ENCODE data around the gene PRRC1.
"Not testable (repeated sequence)": the region's sequence is repeated elsewhere in the genome, so short reads cannot be mapped to it uniquely, and the experiment has no call there.

The PRRC1 gene

DNA sequence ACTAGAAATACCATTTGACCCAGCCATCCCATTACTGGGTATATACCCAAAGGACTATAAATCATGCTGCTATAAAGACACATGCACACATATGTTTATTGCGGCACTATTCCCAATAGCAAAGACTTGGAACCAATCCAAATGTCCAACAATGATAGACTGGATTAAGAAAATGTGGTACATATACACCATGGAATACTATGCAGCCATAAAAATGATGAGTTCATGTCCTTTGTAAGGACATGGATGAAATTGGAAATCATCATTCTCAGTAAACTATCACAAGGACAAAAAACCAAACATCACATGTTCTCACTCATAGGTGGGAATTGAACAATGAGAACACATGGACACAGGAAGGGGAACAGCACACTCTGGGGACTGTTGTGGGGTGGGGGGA lies 27.8 kb downstream of the PRRC1 start:
- DNase-seq (ENCODE audit: low read depth), result not testable (repeated sequence)

DNA sequence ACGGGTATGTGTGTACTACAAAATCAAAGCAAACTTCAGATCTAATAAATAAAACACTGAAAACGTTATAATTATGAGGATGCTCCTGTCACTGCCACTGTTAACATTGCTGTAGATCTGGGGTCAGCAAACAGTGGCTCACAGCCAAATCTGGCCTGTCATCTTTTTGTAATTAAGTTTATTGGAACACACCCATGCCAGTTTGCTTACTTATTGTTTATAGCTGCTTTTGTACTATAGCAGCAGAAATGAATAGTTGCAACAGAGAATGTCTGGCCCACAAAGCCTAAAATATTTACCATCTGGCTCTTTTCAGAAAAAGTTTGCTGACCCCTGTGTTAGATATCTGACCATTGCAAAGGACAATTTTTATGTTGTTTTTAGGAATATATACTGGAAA lies 32.1 kb downstream of the PRRC1 start:
- DNase-seq (ENCODE audit: low read depth), result no peak

DNA sequence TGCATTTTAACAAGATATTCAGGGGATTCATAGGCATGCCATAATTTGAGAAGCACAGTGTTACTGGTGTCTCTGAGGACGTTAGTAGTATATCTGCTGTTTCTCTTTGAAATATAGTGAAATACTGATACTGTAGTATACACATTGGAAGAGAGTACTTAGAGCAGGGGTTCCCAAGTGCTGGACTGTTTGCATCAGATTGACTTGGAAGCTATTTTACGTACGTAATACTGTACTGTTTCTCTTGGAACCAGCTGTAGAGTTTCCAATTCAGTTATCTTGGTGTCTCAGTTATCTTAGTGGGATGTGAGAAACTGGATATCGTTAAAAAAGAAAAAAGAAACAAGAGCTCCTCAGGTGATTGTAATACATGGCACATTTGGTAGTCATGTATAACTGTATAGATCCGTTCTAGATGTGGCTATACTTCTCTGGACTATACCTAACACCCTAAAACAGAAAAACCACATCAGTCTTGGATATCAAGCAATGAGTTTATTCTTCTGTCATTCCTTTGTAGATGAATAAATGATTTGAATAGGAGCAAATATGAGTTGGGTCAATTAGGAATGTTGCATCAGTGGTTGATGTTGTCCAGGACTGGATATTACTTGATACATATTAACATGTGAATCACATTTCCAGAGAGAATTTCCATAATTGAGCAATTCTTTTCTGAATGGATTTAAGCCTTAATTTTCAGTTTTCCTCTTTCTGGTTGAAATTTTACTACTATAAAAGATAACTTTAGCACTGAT lies 33.4 kb downstream of the PRRC1 start:
- no peak for DNase-seq (ENCODE audit: low read depth)

DNA sequence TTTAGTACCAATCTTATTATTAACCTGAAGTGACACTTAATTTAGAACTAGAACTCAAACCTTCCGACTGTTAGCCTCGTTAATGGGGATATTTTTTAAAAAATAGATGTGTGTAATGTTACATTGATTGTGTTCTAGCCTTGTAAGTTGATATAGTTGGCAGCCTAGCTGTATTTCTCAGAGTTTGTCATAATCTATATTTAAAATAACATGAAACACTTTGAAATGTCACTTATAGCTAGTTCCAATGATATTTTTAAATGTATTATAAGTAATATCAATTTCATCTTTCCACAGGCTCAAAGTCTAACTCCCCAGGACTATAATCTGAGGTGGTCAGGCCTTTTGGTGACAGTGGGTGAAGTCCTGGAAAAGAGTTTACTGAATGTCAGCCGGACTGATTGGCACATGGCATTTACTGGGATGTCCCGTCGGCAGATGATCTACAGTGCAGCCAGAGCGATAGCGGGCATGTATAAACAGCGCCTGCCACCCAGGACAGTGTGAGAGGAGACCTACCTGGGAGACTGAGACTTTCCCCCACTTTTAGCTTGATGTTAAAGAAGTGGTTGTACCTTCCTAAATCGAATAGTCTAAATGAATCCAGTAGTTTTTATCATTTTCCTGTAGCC lies 34.1 kb downstream of the PRRC1 start:
- DNase-seq (ENCODE audit: low read depth), result no peak

DNA sequence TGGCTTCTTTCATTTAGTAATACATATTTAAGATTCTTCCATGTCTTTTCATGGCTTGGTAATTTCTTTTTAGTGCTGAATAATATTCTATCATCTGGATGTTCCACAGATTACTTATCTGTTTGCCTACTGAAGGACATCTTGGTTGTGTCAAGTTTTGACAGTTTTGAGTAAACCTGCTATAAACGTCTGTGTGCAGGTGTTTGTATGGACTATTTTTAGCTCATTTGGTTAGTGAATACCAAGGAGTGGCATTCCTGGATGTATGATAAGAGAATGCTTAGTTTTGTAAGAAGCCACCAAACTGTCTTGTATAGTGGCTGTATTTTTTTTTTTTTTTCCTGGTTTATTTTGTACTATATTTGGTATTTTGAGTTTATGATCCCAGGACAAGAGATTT lies 38.4 kb downstream of the PRRC1 start:
- DNase-seq (ENCODE audit: low read depth), result no peak

- DNase-seq (ENCODE audit: low read depth), result no peak
Observed at GRCh38 chr5:127556609-127557334, 39.3 kb downstream of the PRRC1 start.

GRCh38 chr5:127558273-127558672 lies 40.8 kb downstream of the PRRC1 start:
- no peak for DNase-seq (ENCODE audit: low read depth)

DNA sequence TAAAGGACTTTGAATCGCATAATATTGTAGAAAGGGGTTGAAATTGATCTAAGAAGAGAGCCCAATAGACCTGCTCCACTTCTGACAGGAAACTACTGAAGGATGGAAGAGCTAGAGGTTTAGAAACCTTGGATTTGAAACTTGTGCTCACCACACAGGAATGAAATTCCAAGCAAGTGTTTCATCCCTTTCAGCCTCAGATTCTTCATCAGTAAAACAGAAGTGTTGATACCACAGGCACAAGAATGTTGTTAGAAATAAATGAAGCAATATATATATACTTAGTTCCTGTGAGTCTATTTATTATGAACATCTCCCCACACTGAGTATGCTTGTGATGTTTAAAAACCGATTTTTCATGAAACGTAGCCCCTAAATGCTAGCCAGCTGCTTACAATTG lies 43.8 kb downstream of the PRRC1 start:
- DNase-seq (ENCODE audit: low read depth), result no peak

GRCh38 chr5:127562252-127562651 lies 44.8 kb downstream of the PRRC1 start:
- DNase-seq (ENCODE audit: low read depth), result no peak

GRCh38 chr5:127563136-127563535 lies 45.7 kb downstream of the PRRC1 start:
- DNase-seq (ENCODE audit: low read depth), result no peak

GRCh38 chr5:127564002-127564769 lies 46.7 kb downstream of the PRRC1 start:
- DNase-seq (ENCODE audit: low read depth), result no peak

GRCh38 chr5:127565586-127566270 lies 48.3 kb downstream of the PRRC1 start:
- DNase-seq (ENCODE audit: low read depth), result no peak

- no peak for DNase-seq (ENCODE audit: low read depth)
Observed at GRCh38 chr5:127567026-127567768, 49.8 kb downstream of the PRRC1 start.

DNA sequence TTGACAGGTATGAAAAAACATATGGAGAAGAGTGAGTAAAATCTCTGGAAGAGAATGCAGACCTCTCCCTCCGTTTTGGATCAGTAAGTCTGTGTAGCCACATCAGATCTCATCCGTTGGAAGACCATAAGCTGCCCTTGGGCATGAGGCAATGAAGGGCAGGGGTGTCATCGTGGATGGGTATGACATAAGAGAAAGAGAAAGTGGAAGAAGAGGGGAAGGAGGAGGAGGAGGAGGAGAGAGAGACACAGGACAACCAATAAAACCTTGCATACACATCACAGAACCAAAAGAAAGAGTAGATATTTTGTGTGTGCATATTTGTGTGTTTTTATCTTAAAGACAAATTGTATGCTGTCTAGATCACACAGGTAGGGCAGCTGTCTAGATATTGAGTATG lies 50.7 kb downstream of the PRRC1 start:
- DNase-seq (ENCODE audit: low read depth), result no peak

GRCh38 chr5:127569471-127569870 lies 52.0 kb downstream of the PRRC1 start:
- DNase-seq (ENCODE audit: low read depth), result not testable (repeated sequence)

GRCh38 chr5:127571314-127572131 lies 54.1 kb downstream of the PRRC1 start:
- no peak for DNase-seq (ENCODE audit: low read depth)

DNA sequence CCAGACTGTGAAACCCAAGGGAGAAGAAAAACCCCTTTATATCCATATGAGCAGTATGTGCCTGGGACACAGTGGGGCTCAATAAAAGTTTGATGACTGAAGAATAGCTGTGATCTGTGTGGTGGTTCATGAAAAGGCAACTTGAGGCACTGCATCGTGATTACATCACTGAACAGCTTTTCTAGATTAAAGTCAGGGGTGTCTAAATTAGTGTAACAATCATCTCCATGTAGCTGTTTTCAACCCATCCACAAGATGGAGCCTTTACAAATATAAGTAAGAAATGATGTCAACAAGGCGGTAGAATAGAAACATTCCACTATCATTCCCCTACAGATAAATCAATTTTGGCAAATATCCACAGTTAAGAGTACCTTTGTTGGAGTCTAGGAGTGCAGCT lies 55.5 kb downstream of the PRRC1 start:
- DNase-seq (ENCODE audit: low read depth), result no peak

GRCh38 chr5:127574852-127575679 lies 57.6 kb downstream of the PRRC1 start:
- DNase-seq (ENCODE audit: low read depth), result no peak

- DNase-seq (ENCODE audit: low read depth), result no peak
Observed at GRCh38 chr5:127577458-127577857, 60.0 kb downstream of the PRRC1 start.
